Measurements from ENCODE around the gene CFB.

GRCh38 chr6:31978831-31979230, 32.9 kb downstream of the CFB start:
- TF ChIP-seq POLR2A (IDR thresholded peaks at IDR 0.05) (no peak), CTCF (IDR thresholded peaks at IDR 0.05) (no peak)
